ENCODE results near the gene PAOX. TPM values are rescaled to one million over a fixed set of nuclear protein-coding genes. Genes with fewer than 3 reads are reported as not detected.
A peak's percentile ranks its signal among the peaks of the same experiment; 100 is the strongest.

The PAOX gene
- total RNA-seq, 6 experiments from 2014 or later, result 9.4 to 15.9 (median 11.9) TPM

GRCh38 chr10:133377025-133377817 lies 1.8 kb upstream of the PAOX start:
- intact Hi-C loops (cut with DNase I), result loop anchor here in 1 of 2 donors (10.0 kb wide), 1 partner anchor 52 kb away; no protein-coding TSS in a partner anchor
- ATAC-seq, result no peak
- no peak overlapping the region for H3K4me3 ChIP-seq
- no peaks in the 10 kb centered on the region for H3K9me3 ChIP-seq
- H3K27ac ChIP-seq, result no peak overlapping the region
- peaks cover 0 to 23% (median 8%) of the 10 kb centered on the region in 4 donors for H3K4me1 ChIP-seq
- TF ChIP-seq POLR2A (IDR thresholded peaks at IDR 0.05), result no peak
- TF ChIP-seq, protein P1, sequence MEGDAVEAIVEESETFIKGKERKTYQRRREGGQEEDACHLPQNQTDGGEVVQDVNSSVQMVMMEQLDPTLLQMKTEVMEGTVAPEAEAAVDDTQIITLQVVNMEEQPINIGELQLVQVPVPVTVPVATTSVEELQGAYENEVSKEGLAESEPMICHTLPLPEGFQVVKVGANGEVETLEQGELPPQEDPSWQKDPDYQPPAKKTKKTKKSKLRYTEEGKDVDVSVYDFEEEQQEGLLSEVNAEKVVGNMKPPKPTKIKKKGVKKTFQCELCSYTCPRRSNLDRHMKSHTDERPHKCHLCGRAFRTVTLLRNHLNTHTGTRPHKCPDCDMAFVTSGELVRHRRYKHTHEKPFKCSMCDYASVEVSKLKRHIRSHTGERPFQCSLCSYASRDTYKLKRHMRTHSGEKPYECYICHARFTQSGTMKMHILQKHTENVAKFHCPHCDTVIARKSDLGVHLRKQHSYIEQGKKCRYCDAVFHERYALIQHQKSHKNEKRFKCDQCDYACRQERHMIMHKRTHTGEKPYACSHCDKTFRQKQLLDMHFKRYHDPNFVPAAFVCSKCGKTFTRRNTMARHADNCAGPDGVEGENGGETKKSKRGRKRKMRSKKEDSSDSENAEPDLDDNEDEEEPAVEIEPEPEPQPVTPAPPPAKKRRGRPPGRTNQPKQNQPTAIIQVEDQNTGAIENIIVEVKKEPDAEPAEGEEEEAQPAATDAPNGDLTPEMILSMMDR (IDR thresholded peaks at IDR 0.05), result no peak
- no peaks in the 10 kb centered on the region for H3K27me3 ChIP-seq
- no peaks in the 10 kb centered on the region for H3K36me3 ChIP-seq
- no CpG with 5 or more reads among the region's 30 CpGs for WGBS (ENCODE audit: insufficient coverage, low coverage, low lambda C conversion rate, missing lambda C conversion rate)
- DNase-seq, result peak in 2 of 3 donors; percentile 27 to 49

DNA sequence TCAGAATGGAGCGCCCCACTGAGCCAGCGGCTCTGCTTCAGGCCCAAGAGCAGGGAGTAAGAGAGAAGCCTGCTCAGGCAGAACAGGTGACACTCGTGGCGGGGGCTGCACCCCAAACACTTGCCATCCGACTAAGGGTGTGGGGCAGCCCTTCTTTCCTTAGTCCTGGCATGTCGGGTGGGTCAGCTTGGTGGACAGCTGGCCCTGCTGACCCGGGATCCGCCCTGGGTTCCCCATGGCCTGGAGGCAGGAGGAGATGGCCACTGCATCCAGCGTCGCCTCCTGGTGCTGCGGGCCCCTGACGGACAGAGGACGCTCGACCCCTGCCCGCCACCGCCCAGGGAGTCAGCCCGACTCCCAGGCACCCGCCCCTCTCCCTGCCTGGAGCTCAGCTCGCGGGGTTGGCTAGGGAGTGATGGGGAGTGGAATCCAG lies 1.2 kb upstream of the PAOX start:
- Histone ChIP-seq H3K9me3 (no peaks in the 10 kb centered on the region), H3K27me3 (no peaks in the 10 kb centered on the region), H3K27ac (peak overlapping the region; percentile 66 to 90 (median 86)), H3K4me3 (peak overlapping the region; percentile 65 to 92 (median 77)), H3K4me1 (peaks cover 0 to 23% (median 7%) of the 10 kb centered on the region in 4 donors), H3K36me3 (no peaks in the 10 kb centered on the region)
- ATAC-seq (no peak), DNase-seq (peak in 2 of 3 donors; percentile 35 to 49)
- no peak for TF ChIP-seq POLR2A (IDR thresholded peaks at IDR 0.05)
- TF ChIP-seq, protein P1 (IDR thresholded peaks at IDR 0.05), result no peak
- 30% methylated on average over 2 of the region's 20 CpGs for WGBS (ENCODE audit: insufficient coverage, low coverage, low lambda C conversion rate, missing lambda C conversion rate)
- intact Hi-C loops (cut with DNase I), result loop anchor here in 1 of 2 donors (10.0 kb wide), 1 partner anchor 53 kb away; no protein-coding TSS in a partner anchor

DNA sequence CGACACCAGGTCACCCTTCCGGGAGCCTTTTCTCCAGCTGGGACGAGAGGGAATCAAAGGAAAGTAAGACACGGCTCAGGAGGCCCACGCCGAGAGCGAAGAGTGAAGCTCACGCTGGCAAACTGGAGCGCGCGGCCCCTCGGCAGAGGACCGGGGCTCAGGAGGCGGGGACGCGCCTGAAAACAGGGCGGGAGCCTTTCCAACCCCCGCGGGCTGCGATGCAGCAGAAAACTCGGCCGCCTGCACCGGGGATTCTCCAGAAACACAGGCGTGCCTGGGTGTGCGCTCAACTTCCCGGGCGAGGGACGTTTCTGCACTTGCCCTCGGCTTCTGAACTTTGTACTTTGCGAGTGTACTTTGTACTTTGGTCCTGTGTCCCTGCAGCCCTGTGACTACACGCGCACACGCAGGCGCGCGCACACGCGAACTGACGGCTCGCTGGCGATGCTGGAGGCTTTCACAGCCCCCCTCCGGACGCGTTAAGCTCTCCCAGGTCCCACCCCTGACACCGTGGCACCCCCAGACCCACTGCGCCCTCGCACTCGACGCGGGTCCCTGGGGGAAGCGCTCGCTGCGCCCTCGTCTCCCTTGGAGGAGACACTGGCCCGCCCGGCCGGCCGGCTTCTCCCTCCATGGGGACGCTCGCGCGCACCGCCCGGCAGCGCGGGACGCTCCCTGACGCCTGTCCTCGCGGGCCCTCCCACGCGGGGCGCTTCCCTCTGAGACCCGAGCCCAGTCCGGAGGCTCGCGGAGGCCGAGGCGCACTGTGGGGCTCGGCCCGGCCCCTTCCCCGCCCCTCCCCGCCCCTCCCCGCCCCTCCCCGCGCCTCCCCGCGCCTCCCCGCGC lies 588 bp upstream of the PAOX start:
- TF ChIP-seq, protein P1 (IDR thresholded peaks at IDR 0.05), result no peak
- TF ChIP-seq POLR2A (IDR thresholded peaks at IDR 0.05), result peak; percentile 51
- Histone ChIP-seq H3K36me3 (no peaks in the 10 kb centered on the region), H3K27ac (peak overlapping the region; percentile 66 to 90 (median 86)), H3K9me3 (no peaks in the 10 kb centered on the region), H3K27me3 (no peaks in the 10 kb centered on the region), H3K4me3 (peak overlapping the region; percentile 65 to 92 (median 77)), H3K4me1 (peaks cover 0 to 23% (median 7%) of the 10 kb centered on the region in 4 donors)
- 3% methylated on average over 7 of the region's 90 CpGs for WGBS (ENCODE audit: insufficient coverage, low coverage, low lambda C conversion rate, missing lambda C conversion rate)
- peak; percentile 84 to 86 (median 86) for DNase-seq
- intact Hi-C loops (cut with DNase I), result loop anchor here in 1 of 2 donors (10.0 kb wide), 1 partner anchor 54 kb away; no protein-coding TSS in a partner anchor
- peak; percentile 66 to 87 (median 82) for ATAC-seq

Measured in right lobe of liver (tissue), 6 donors.